CD4-positive, alpha-beta T cell treated with Interleukin-12 subunit alpha and Interleukin-12 subunit beta, for 1 hour (primary cell): ENCODE data around the gene STEAP1B.
A peak's percentile ranks its signal among the peaks of the same experiment; 100 is the strongest.
"Not testable (repeated sequence)": the region's sequence is repeated elsewhere in the genome, so short reads cannot be mapped to it uniquely, and the experiment has no call there.

Experiments used
- DNase-seq: peaks from one replicate; pipeline ENCODE4 v3.0.0-alpha.2; 2020

The STEAP1B gene

DNA sequence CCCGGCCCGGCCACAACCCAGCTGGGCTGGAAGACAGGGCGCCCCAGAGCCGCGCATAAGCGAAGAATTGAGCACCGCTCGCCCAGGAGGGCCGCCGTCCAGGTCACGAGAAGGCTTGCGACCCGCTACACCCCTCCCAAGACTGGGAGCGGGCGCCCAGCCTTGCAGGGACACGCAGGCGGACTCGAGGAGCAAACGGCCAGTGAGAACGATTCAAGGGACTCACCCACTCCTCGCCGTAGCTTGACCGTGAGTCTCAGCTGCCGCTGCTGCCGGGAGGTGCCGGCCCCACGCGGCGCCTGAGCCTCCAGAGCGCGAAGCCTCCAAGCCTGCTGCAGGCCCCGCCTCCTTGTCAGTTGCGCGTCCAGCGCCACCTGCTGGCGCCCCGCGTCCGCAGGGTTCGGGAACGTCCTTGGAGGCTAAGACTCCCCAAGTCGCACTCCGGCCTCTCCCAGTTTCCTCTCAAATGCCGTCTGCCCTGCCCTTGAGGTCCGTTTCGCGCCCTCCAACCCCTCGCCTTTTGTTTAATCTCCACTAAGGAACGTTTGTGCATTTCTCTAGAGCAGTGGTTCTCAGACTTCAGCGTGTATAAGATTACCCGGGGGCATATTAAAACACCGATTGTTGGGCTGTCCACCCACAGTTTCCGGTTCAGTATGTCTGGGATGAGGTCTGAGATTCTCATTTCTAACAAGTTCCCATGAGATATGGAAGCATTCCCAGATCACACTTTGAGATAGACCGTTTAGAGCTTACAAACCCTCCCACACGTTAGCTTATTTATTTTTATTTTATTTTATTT, at the start of gene STEAP1B:
Gene STEAP1B (minus strand): TSS at position 301 of the 802 bp plus-strand sequence. CDS start 5,333 bp downstream, outside the sequence.
- DNase-seq: peak; percentile 82

DNA sequence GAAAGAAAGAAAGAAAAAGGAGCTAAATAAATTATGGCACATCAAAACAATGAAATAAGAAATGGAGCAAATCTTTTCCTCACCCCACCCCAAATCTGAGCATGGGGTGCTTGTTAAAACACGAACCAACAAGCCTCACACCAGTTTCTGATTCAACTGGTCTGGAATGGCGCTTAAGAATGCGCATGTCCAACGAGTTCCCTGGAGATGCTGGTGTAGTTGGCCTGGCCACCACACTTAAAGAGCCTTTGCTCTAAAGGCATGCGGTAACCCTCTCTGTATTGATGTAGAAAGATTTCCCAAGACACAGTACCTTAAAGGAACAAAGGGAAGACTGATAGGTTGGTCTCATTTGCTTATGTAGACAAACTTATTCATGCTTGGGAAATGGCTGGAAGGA, 49.1 kb upstream of the STEAP1B start:
- DNase-seq: no peak

DNA sequence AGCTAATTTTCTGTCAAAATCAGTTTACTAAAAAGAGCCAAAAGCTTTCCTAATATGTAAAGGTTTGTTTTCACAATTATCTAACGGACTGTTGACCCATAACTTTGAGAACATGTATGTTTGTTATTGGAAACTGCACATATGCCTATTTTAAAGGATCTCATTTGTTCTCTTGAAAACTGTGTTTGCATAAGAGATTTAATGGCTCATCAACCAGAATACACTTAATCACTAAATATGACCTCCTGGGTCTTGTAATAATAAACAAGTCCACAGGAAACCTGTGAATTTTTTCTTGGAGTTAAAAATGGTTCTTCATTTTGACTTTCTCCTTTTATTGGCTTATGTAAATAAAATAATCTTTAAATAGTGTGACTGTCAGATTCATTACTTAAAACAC, 48.3 kb upstream of the STEAP1B start:
- no peak for DNase-seq

DNA sequence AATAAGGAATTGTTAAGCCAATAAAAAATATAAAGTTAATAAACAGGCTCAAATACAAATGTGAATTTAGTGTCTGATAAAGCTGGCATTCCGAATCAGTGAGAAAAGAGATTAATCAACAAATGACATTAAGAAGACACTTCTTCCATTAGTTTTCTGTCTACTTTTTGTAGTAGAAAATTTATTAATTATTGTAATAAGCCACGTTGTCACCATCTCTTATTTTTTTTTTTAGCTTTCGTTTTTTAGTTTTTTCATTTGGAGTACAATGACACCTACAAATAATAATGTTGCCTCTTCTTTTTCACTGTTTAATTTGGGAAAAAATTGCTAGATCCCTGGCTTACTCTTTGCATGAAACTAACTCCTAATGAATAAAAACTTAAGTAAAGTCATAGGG, 46.8 kb upstream of the STEAP1B start:
- DNase-seq: no peak

DNA sequence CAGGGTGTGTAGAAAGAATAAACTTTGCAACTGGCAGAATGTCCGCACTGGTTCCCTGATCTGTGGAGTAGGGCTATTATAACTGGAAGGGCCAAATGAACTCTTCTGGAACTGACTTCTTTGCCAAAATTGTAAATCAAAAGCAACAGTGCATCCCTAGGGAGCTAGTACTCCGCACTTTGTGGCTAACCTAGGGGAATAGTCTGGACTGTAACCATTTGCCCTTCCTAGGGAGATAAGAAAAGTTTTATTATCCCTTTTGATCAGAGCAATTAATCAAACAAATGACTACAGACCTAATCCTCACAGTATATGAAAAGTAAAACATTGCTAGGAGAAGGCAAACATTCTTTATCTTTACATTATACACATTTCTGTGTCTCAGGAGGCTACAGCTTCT, 45.5 kb upstream of the STEAP1B start:
- no peak for DNase-seq

DNA sequence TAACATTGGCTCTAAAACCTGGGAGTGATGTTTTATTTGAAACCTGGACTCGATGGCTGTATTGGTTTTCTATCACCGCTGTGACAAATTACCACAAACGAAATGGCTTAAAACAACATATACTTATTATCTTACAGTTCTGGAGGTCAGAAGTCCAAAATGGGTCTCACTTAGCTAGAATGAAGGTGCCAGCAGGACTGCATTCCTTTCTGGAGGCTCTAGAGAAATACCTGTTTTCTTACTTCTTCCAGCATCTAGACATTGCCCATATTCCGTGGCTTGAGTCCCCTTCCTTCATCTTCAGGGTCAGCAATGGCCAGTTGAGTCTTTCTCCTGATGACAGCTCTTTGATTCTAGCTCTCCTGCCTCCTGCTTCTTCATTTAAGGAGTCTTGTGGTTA, 44.3 kb upstream of the STEAP1B start:
- no peak for DNase-seq

DNA sequence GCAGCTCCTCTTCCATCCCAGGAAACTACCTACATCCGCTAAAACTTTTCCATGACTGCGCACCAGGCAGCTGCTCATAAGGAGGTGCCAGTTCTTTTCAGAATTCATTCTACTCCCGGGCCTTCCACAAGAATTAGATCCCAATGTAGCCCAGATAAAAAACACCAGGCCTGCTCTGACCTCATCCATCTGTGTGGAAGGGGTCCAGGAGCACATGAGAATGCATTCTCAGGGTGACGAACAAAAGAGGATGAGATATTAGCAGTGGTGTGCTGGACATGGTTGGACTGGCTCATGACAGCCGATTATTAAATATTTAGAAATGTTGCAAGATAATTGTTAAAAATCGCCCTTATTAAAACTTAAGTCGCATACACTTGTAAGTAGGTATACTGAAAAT, 43.2 kb upstream of the STEAP1B start:
- no peak for DNase-seq

DNA sequence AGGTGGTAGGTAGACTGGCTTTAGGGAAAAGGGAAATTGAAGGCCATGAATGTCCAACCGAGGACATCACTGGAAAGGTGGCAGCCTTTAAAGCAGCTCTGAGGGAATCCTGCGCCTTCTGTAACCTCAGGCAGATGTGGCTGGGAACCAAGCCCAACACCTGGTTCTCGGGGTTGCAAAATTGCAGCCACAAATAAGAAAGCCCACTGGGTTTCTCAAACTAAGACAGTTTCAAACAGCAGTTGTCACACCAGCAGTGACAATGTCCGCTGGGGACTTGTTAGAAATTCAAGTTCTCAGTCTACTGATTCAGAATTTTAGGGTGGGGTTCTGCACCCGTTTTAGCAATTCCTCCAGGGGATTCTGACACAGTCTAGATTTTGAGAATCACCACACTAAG, 42.7 kb upstream of the STEAP1B start:
- no peak for DNase-seq

DNA sequence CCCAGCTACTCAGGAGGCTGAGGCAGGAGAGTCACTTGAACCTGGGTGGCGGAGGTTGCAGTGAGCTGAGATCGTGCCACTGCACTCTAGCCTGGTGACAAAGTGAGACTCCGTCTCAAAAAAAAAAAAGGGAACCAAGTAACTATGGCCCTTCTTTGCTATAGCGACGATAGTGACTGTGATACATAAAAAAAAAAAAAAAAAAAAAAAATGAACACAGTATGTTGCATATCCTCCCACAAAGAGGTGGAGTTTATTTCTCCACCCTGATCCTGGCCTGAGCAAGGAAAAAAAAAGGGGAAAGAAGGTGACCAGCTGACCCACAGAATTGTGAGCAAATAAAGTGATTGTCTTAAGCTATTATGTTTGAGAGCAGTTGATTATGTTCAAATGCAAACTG, 42.3 kb upstream of the STEAP1B start:
- no peak for DNase-seq

DNA sequence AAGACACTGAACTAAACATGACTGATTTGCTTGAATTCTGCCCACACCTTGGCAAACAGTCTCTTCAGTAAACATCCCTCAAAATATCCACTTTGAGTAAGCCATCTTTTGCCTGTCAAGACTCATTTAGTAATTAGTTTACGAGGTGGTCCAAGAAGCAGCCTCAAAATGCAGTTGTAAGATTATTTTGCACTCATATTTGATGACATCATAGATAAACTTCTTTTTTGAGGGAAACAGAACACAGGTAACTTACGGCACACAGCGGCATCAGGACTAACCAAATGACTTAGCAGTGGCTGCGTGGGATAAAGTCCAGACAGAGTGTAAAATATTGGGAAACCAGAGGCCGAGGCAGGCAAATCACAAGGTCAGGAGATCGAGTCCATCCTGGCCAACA, 41.8 kb upstream of the STEAP1B start:
- no peak for DNase-seq

DNA sequence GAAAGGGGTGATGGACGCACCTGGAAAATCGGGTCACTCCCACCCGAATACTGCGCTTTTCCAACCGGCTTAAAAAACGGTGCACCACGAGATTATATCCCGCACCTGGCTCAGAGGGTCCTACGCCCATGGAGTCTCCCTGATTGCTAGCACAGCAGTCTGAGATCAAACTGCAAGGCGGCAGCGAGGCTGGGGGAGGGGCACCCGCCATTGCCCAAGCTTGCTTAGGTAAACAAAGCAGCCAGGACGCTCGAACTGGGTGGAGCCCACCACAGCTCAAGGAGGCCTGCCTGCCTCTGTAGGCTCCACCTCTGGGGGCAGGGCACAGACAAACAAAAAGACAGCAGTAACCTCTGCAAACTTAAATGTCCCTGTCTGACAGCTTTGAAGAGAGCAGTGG, 28.5 kb upstream of the STEAP1B start:
- not testable (repeated sequence) for DNase-seq

DNA sequence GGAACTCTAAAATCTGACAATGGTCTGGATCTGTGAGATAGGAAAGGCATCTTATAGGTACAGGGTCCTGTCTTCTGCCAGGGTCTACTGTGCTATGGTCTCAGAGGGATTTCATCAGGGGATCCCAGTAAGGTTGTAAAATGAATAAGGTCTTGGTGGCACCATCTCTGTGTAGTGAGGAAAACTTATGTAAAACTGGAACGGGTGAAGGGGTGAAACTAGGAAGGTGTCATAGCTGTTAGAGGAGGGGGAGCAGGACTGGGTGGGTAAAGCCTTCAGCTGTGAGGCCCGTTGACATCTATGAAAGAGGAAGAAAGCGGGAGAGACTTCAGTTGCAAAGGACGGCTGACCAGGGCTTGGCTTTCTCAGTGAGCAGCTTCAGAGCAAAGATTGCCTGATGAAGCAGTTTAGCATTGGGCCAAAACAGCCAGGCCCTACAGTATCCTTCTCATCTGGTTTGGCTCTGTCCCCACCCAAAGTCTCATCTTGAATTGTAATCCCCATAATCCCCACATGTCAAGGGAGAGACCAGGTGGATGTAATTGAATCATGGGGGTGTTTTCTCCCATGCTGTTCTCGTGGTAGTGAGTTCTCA, 24.5 kb upstream of the STEAP1B start:
- DNase-seq: not testable (repeated sequence)

DNA sequence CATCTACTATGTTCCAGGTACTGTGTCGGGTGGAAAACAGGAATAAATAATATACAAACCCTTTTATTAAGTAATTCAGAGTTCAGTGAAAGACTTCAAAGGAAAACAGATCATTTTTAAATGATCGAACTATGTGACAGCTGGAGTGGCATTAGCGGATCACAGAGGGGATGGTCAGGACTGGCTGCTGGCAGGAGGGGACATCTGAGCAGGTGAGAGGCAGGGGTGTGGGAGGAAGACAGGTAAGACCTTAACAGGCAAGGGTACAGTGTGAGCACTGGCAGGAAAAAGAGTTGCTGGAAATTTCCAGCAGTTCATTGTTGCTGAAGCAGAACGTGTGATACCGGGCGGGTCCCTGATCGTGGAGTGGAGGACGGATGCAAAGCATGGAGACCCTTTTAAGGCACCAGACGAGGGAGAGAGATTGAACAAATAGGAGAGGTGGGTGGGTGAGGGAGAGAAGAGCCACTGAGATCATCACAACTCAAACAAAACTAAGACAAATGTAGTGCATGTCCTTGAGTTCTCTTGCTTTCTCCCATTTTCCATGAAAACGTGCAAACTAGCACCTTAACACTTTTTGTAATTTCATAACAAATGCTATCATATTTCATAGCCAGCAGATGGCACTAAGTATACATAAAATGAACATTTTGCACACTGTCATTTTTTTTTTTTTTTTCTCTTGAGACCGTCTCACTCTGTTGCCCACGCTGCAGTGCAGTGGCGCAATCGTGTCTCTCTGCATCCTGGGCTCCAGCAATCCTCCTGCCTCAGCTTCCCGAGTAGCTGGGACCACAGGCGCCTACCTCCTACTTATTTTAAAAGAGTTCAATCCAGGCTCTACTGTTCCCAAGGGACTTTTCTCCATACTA, 23.7 kb upstream of the STEAP1B start:
- not testable (repeated sequence) for DNase-seq

DNA sequence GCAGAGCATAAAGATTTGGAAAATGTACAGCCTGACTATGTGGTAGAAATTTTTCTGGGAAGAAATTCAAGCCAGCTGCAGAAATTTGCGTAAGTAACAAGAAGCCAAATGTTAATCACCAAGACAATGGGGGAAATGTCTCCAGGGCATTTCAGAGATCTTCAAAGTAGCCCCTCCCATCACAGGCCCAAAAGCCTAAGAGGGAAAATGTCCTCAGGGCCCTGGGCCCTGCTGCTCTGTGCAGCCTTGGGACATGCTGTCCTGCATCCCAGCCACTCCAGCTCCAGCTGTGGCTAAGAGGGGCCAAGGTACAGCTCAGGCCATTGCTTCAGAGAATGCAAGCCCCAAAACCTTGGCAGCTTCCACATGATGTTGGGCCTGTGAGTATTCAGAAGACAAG, 19.6 kb upstream of the STEAP1B start:
- DNase-seq: not testable (repeated sequence)

DNA sequence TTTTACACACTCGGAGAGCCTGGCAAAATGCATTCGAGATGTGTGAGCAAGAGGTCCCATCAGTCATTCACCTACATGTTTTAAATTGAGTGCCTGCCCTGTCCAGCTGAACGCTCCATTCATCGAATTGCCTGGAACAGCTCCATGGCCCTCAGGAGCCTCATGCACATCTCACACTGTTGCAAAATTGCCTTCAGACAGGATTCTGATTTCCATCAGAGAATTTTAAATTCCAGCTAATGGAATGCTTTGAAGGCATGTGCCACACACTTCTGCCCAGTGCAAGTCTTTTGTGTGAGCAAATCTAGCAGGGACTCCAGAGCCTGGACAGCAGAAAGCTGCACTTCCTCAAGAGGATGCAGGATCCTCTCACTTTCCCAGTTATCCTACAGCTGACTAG, 17.0 kb upstream of the STEAP1B start:
- not testable (repeated sequence) for DNase-seq

DNA sequence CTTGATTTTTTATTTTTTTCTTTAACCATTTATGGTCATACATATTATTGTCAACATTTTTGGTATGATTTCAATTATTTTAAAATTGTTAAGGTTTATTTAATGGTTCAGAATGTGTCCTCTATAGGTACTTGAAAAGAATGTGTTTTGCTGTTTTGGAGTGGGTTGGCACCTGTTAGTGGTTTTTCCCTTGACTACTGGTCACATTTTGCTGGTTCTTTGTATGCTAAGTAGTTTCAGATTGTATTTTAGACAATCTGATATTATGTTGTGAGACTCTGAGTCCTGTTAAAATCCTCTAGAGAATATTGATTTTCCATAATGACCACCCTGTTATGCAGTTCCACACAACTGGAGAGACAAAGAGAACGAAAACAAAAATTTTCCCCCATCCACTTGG, 15.0 kb upstream of the STEAP1B start:
- not testable (repeated sequence) for DNase-seq

DNA sequence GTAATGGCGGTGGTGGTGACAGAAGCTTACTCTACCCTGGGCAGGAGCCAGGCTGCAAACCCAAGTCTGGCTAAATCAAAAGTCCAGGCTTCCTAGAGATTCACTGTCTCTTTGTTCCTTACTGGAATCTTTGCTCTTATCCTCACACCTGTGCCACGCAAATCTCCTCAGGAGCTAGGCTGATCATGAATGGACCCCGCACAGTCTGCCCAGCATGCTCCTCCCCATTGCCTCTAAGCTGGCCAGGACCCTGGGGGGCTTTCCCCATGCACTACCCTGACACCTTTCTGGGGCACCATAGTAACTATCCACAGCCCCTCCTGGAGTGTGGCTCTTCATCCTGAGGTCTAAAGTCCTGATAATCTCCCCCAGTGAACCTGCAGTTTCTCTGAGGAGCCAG, 7.3 kb upstream of the STEAP1B start:
- not testable (repeated sequence) for DNase-seq

DNA sequence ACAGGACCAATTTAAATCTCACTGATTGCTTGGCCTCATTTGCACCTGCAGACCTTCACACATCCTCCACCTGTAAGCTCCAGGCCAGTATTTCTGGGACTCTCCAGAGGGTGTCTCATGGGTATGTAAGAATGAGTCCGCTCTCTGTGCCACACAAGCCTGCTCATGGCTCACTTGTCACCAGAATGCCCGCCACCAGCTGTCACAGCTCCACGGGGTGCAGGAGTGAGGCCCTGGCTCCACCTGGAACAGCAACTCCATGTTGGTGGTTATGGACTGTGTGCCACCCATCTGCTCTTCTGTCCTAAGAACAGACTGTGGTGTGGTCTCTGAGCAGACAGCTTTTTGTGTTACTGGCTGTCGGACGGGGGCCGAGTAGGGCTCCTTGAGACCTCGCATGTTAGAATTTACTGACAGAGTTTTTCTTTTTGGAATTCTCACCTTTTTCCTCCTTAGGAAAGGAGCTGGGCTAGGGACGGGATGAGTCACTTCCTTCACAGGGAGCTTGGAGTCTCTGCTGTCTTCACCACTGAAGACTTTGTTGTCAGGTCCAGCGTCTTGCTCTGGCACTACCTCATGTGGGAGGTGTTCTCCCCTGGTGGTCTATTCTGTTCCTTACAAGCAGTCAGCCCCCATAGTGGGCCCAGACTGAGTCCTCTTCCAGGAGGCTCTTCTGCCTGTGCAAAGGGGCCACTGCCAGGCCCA, 6.5 kb upstream of the STEAP1B start:
- not testable (repeated sequence) for DNase-seq

DNA sequence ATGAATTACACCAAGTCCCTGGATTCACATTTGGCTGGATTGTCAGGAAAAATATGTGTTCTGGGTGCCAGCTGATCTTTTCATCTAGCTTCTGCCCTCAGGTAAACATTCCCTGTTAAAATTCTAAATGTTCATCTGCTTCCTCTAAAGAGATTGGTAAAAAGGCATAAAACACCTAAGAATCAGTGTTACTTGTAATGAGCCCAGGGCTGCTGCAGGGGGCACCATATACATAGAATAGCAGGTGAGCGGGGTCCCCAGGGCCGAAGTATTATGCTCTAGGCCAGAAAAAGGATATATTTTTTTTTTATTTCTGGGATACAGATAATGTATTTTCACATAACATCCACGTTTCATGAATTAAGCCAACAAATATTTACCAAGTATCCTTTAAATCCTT, 4.5 kb upstream of the STEAP1B start:
- not testable (repeated sequence) for DNase-seq

DNA sequence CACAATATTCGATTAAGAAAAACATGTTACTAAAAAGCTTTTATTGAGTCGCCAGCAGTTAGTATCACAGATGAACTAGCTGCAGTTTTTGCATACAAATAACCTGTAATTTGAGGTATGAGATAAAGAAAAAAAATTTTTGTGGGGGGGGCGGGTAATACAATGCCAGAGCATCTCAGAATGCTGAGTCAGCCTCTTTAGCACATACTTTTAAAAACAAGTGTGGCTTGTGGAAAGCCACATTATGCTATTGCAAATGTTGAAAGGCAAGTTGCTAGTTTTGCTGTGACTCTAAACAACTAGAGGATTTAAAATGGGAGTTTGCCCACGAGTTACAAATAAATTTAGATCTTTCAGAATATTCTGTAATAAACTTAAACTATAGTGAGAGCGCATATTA, 2.1 kb upstream of the STEAP1B start:
- not testable (repeated sequence) for DNase-seq

DNA sequence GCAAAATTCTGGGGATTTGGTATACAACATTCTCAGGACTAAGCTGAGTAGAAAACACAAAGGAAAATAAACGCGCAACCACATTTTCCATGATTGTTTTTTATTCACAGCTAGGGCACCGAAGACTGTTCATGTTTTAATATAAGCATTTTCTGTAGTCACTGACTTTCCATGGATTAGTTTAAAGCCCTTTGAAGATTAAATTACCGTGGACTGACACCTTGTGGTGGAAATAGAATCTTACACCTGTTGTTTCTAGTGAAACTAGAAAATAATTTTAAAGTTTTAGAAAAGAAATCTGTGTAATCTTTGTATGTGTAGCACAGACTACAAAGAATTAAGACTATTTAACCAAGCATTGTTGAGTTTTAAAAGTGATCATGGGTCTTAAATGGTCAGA, 1.3 kb upstream of the STEAP1B start:
- DNase-seq: peak; percentile 27

DNA sequence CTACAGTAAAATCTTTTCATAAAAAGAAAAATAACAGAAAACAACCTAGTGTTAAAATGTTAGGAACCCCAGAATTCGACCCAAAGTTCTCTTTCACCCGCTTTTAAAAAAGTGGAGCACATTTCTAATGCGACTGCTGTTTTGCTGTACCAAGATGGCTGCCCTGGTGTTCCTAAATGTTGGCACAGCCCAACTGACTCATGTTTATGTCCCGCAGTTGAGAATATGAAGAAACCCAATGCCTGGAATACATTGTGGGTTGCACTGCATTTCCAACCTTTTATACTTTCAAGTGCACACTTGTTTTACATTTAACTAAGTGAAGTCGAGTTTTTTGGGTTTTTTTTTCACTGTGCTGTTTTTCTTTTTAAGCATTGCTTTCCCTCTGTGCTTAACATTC, 944 bp downstream of the STEAP1B start:
- DNase-seq: no peak

DNA sequence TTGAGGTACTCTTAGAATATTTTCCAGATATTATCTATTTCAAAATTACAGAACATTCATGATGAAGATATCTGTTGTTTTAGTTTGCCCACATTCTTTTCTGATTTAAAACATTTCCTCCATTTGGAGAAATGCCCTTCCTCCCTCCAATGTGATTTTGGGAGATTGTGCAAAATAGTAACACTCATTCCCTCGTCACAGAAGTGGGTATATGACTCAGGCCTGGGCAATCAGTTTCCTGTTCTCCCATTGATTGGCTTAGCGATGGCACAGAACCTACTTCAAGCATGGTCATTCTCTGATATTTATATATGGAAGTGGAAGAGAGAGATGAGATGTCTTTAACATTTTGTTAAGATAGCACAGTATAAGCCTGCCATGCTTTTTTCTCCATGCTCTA, 3.1 kb downstream of the STEAP1B start:
- DNase-seq: not testable (repeated sequence)
